Neuron (in vitro differentiated cells): ENCODE measurements around the gene HDGFL2.

Experiments used
- H2AFZ ChIP-seq: one replicate; pipeline ENCODE4 v1.6.1; 2013; ENCODE audit warnings: low read depth, mild to moderate bottlenecking, inconsistent platforms, low read length, moderate library complexity
- H3K27me3 ChIP-seq: one replicate; pipeline ENCODE4 v1.6.1; 2013; ENCODE audit warnings: low read length; ENCODE audit not compliant: insufficient read depth
- H3K36me3 ChIP-seq: one replicate; pipeline ENCODE4 v1.6.1; 2013; ENCODE audit warnings: low read length; ENCODE audit not compliant: insufficient read depth
- H3K4me1 ChIP-seq: one replicate; pipeline ENCODE4 v1.6.1; 2013; ENCODE audit warnings: low read length; ENCODE audit not compliant: insufficient read depth
- H3K4me3 ChIP-seq: 2 replicates; pipeline ENCODE4 v1.5.1; 2013; ENCODE audit warnings: mild to moderate bottlenecking, low read length, moderate library complexity
- H3K9me3 ChIP-seq: one replicate; pipeline ENCODE4 v1.6.1; 2013; ENCODE audit warnings: low read length

The HDGFL2 gene

DNA sequence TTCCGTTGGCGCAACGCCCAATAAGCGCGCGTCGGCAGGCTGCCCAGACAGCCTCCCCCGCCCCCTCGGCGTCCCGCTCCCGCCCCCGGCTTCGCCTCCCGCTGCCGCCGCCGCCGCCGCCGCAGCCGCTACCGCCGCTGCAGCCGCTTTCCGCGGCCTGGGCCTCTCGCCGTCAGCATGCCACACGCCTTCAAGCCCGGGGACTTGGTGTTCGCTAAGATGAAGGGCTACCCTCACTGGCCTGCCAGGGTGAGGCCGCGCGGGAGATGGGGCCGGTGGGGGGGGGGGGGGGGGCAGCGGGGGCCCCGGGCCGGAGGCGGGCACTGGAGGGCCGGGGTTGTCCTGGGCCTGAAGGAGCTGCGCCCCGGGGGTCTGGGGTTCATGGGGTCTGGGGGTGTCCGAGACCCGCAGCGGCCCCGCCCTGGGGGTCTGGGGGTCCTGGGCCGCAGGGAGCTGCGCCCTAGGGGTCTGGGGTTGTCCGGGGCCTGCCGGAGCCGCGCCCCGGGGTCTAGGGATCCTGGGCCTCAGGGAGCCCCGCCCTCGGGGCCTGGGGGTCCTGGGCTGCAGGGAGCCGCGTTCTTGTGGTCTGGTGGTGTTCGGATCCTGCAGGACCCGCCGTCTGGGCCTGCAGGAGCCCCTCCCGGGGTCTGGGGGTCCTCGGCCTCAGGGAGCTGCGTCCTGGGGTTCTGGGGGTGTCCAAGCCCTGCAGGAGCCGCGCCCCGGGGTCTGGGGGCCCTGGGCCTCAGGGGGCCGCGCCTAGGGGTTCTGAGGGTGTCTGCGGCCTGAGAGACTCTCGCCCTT is at the start of gene HDGFL2:
Gene HDGFL2, plus strand, starts transcription at position 124 of the 801 bp plus-strand sequence. Its CDS starts 54 bp downstream, at position 178.
- no peaks in the 10 kb centered on the region for H3K9me3 ChIP-seq
- H2AFZ ChIP-seq = peak within 1 kb of the TSS; percentile 63
- H3K4me3 ChIP-seq = peak within 1 kb of the TSS; percentile 83
- H3K36me3 ChIP-seq = peaks cover 20% of the 10 kb centered on the region
- H3K4me1 ChIP-seq = peaks cover 25% of the 10 kb centered on the region
- H3K27me3 ChIP-seq = no peaks in the 10 kb centered on the region

DNA sequence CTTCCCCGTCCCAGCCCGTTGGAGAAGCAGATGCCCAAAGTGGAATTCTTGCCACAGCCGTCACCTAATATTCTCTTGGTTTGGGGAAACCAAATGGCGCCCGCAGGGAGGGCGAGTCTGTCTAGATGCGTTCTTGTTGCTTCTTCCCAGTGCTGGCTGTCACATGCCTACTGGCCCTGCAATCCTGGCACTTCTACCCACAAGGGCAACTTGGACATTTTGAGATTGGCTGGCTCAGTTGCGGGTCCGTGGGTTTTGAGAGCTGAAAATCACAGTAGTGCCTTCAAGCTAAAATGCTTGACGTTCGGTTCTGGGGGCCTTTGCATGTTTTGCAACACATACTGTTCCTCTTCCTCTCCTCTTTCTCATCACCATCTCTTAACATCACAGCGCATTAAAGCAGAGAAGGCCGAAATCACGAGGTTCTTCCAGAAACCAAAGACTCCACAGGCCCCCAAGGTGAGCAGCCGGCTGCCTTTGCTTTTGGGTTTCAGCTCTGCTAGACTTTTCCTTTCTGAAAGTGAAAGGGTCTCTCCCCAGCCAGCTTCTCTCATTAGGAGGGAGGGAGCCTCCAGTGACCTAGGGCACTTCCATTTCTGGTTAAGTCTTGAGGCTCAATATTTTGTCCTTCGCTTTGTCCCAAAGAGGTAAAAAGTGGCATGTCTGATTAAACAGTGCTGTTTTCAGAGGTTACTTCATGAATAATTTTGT is 48.5 kb upstream of the HDGFL2 start:
- no peaks in the 10 kb centered on the region for H3K27me3 ChIP-seq
- no peaks in the 10 kb centered on the region for H3K9me3 ChIP-seq
- peaks cover 65% of the 10 kb centered on the region for H3K36me3 ChIP-seq
- no peak overlapping the region for H2AFZ ChIP-seq
- no peak overlapping the region for H3K4me3 ChIP-seq
- no peaks in the 10 kb centered on the region for H3K4me1 ChIP-seq

DNA sequence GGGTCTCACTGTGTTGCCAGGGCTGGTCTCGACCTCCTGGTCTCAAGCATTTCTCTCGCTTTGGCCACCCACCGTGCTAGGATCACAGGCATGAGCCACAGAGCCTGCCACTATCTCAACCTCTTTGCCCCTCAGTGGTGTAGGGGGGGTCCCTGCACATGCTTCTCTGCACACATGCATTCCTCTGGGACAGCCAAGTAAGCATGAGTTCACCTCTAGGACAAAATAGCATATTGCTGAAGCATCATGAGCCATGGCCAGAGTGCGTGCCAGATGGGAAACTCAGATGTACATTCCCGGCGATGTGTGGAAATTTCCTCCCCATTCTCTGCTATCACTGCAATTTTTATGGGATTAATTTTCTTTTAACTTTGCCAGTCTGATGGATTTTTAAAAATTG is 46.6 kb upstream of the HDGFL2 start:
- no peak overlapping the region for H3K4me3 ChIP-seq
- H3K36me3 ChIP-seq = peaks cover 71% of the 10 kb centered on the region
- H2AFZ ChIP-seq = no peak overlapping the region
- H3K4me1 ChIP-seq = no peaks in the 10 kb centered on the region
- no peaks in the 10 kb centered on the region for H3K27me3 ChIP-seq
- H3K9me3 ChIP-seq = no peaks in the 10 kb centered on the region

- Histone ChIP-seq H3K4me1 (no peaks in the 10 kb centered on the region), H3K36me3 (peaks cover 73% of the 10 kb centered on the region), H2AFZ (no peak overlapping the region), H3K4me3 (no peak overlapping the region), H3K27me3 (no peaks in the 10 kb centered on the region), H3K9me3 (no peaks in the 10 kb centered on the region)
These were observed 43.6 kb upstream of the HDGFL2 start for GRCh38 chr19:4428326-4428975.

DNA sequence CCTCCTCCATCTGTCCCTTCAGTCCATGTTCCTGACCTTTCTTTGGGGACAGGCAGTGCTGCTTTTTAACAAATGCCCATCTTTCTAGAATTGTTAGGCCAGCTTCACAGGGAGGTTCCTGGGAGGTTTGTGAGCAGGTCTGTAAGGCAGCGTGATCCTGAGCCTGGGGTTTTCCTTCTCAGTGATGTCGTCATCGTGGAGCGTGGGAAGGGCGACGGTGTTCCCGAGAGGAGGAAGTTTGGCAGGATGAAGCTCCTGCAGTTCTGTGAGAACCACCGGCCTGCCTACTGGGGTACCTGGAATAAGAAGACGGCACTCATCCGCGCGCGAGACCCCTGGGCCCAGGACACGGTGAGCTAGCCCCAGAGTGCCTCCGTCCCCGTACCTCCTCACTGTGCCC is 42.8 kb upstream of the HDGFL2 start:
- Histone ChIP-seq H2AFZ (no peak overlapping the region), H3K36me3 (peaks cover 73% of the 10 kb centered on the region), H3K9me3 (no peaks in the 10 kb centered on the region)

GRCh38 chr19:4429771-4430171 is 42.3 kb upstream of the HDGFL2 start:
- Histone ChIP-seq H3K9me3 (no peaks in the 10 kb centered on the region), H3K36me3 (peaks cover 74% of the 10 kb centered on the region), H2AFZ (no peak overlapping the region), H3K4me3 (no peak overlapping the region), H3K27me3 (no peaks in the 10 kb centered on the region), H3K4me1 (no peaks in the 10 kb centered on the region)

More for the DNA sequence above, 42.8 kb upstream of the HDGFL2 start:
- Histone ChIP-seq H3K27me3 (no peaks in the 10 kb centered on the region), H3K4me1 (no peaks in the 10 kb centered on the region), H3K4me3 (no peak overlapping the region)

DNA sequence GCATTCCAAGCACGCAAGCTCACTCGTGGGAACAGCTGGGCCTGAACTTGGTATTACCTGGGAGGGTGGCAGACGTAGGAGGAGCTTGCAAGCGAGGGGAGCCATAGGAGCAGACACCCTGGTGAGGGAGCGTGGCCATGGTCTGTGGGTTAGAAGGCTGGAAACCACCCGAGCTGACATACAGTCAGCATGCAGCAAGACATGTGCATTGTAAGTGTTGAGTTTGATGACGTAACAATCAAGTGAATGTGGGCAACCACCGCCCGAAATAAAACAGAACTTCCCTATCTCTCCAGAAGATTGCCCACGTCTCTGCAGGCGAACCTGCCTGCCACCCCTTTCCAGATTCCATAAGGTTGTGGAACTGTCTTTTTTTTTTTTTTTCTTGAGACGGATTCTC is 41.3 kb upstream of the HDGFL2 start:
- peaks cover 73% of the 10 kb centered on the region for H3K36me3 ChIP-seq
- H3K9me3 ChIP-seq = no peaks in the 10 kb centered on the region
- H3K4me1 ChIP-seq = no peaks in the 10 kb centered on the region
- H3K27me3 ChIP-seq = no peaks in the 10 kb centered on the region
- H2AFZ ChIP-seq = no peak overlapping the region
- no peak overlapping the region for H3K4me3 ChIP-seq

DNA sequence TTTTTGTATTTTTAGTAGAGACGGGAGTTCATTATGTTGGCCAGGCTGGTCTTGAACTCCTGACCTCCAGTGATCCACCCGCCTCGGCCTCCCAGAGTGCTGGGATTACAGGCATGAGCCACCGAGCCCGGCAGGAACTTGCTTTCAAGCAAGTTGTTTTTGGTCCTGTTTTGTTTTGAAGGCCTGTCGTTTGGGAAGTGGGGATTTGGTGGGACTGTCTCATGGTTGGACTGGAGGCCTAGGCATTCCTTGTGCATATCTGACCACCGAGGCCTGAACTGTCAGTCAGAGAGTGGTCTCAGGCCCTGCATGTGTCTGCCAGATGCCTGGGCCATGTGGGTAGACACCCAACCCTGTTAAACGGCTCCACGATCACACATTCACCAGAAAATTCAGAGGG is 40.8 kb upstream of the HDGFL2 start:
- no peak overlapping the region for H3K4me3 ChIP-seq
- no peaks in the 10 kb centered on the region for H3K27me3 ChIP-seq
- no peaks in the 10 kb centered on the region for H3K4me1 ChIP-seq
- H3K36me3 ChIP-seq = peaks cover 77% of the 10 kb centered on the region
- no peak overlapping the region for H2AFZ ChIP-seq
- no peaks in the 10 kb centered on the region for H3K9me3 ChIP-seq

DNA sequence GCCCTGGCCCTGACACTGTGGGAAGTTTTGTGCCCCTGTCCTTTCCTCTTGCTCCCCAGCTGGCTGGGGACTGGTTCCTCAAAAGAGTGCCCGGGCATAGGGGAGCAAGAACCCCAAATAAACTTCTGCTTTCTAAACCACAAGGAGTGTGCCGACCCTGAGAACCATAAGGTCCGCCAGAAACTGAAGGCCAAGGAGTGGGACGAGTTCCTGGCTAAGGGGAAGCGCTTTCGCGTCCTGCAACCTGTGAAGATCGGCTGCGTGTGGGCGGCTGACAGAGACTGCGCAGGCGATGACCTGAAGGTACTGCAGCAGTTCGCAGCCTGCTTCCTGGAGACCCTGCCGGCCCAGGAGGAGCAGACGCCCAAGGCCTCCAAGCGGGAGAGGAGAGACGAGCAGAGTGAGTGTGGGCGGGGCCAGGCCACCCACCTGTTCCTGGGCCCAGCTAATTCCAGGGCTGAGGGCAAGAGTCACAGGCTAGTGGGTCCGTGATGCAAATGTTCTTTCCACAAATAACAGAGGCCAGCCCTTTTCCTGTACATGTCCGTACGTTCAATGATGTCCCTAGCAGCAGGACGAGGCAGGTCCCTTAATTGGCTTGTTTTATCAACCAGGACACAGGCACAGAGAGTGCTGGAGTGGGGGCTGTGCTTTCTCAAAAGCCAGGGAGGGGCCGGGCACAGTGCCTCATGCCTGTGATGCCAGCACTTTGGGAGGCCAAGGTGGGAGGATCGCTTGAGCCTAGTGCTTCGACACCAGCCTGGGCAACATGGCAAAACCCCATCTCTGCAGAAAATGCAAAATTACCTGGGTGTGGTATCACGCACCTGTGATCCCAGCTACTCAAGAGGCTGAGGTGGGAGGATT is 40.1 kb upstream of the HDGFL2 start:
- Histone ChIP-seq H3K4me3 (no peak overlapping the region), H3K27me3 (no peaks in the 10 kb centered on the region), H3K4me1 (no peaks in the 10 kb centered on the region), H3K36me3 (peaks cover 84% of the 10 kb centered on the region), H2AFZ (no peak overlapping the region), H3K9me3 (no peaks in the 10 kb centered on the region)

- peaks cover 91% of the 10 kb centered on the region for H3K36me3 ChIP-seq
- H3K4me3 ChIP-seq = no peak overlapping the region
- no peaks in the 10 kb centered on the region for H3K4me1 ChIP-seq
- H3K27me3 ChIP-seq = no peaks in the 10 kb centered on the region
- no peak overlapping the region for H2AFZ ChIP-seq
- no peaks in the 10 kb centered on the region for H3K9me3 ChIP-seq
These were observed 39.1 kb upstream of the HDGFL2 start for GRCh38 chr19:4432918-4433506.

DNA sequence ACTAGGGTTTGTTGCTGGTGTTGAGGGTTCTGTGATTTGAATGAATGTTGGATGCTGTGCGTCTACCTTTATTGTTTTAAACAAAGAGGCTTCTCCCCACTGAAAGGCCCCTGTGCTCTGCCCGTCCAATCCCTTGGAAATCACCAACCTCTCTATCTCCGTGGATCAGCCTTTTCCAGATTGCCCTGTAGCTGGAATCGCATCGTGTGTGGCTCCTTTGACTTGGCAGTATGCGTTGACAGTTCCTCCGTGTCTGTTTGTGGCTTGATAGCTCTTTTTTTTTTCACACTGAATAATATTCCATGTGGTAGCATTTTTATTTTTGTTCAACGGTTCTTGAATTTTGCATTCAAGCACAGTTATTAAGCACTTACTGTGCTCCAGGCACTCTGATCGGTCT is 37.7 kb upstream of the HDGFL2 start:
- H3K27me3 ChIP-seq = no peaks in the 10 kb centered on the region
- H2AFZ ChIP-seq = no peak overlapping the region
- no peaks in the 10 kb centered on the region for H3K9me3 ChIP-seq
- no peak overlapping the region for H3K4me3 ChIP-seq
- no peaks in the 10 kb centered on the region for H3K4me1 ChIP-seq
- H3K36me3 ChIP-seq = peaks cover 89% of the 10 kb centered on the region

- Histone ChIP-seq H2AFZ (no peak overlapping the region), H3K36me3 (peaks cover 84% of the 10 kb centered on the region)
These were observed 35.9 kb upstream of the HDGFL2 start for GRCh38 chr19:4436231-4436630.

More at GRCh38 chr19:4436231-4436630, 35.9 kb upstream of the HDGFL2 start:
- Histone ChIP-seq H3K27me3 (no peaks in the 10 kb centered on the region), H3K9me3 (no peaks in the 10 kb centered on the region), H3K4me1 (no peaks in the 10 kb centered on the region), H3K4me3 (no peak overlapping the region)
